Neural cell (in vitro differentiated cells): Measurements from ENCODE around the gene GGTLC1. TPM values are rescaled to one million over a fixed set of nuclear protein-coding genes. Genes with fewer than 3 reads are reported as not detected.

Experiments used
- H2AFZ ChIP-seq: fragments of 200-600, 300-800 bp; sonication (generic), shearing (Covaris generic); 2 replicates; pipeline ENCODE4 v1.6.0; 2014; ENCODE audit warnings: low read depth, mild to moderate bottlenecking, antibody characterized with exemption, low read length, moderate library complexity
- H3F3A ChIP-seq: fragments of 200-600 bp; shearing (Covaris generic); 2 replicates; pipeline ENCODE4 v1.6.1; 2016; ENCODE audit warnings: mild to moderate bottlenecking, moderate library complexity, mixed read lengths, antibody characterized with exemption, low read length; ENCODE audit not compliant: insufficient read depth, poor library complexity, severe bottlenecking
- H3K27ac ChIP-seq: fragments of 200-600, 300-800 bp; sonication (generic), shearing (Covaris generic); 2 replicates; pipeline ENCODE4 v1.5.1; 2014; ENCODE audit warnings: mild to moderate bottlenecking, low read length, moderate library complexity
- H3K27me3 ChIP-seq: fragments of 300-800, 200-600 bp; sonication (generic), shearing (Covaris generic); 2 replicates; pipeline ENCODE4 v1.6.0; 2014; ENCODE audit warnings: mild to moderate bottlenecking, low read depth, low read length, moderate library complexity; ENCODE audit not compliant: insufficient read depth
- H3K36me3 ChIP-seq: fragments of 300-800, 200-600 bp; sonication (generic), shearing (Covaris generic); 2 replicates; pipeline ENCODE4 v1.5.1; 2014; ENCODE audit warnings: mild to moderate bottlenecking, antibody characterized with exemption, low read length, moderate library complexity; ENCODE audit not compliant: insufficient read depth
- H3K4me2 ChIP-seq: fragments of 300-800, 200-600 bp; sonication (generic), shearing (Covaris generic); 2 replicates; pipeline ENCODE4 v1.6.0; 2014; ENCODE audit warnings: mild to moderate bottlenecking, low read length
- H3K4me3 ChIP-seq: fragments of 300-800, 200-600 bp; sonication (generic), shearing (Covaris generic); 2 replicates; pipeline ENCODE4 v1.5.1; 2014; ENCODE audit warnings: mild to moderate bottlenecking, low read length, moderate library complexity
- H3K79me2 ChIP-seq: fragments of 200-600 bp; shearing (Covaris generic); replicated peaks from 2 replicates; pipeline ENCODE4 v1.6.0; 2014; ENCODE audit warnings: mild to moderate bottlenecking, low read length, moderate library complexity; ENCODE audit not compliant: insufficient read depth
- H3K9ac ChIP-seq: fragments of 300-800, 200-600 bp; sonication (generic), shearing (Covaris generic); 2 replicates; pipeline ENCODE4 v1.6.1; 2016; ENCODE audit warnings: mild to moderate bottlenecking, low read length, mixed read lengths
- H3K9me2 ChIP-seq: fragments of 200-600 bp; shearing (Covaris generic); 2 replicates; pipeline ENCODE4 v1.6.1; 2016; ENCODE audit warnings: mild to moderate bottlenecking, low read length, mixed read lengths; ENCODE audit not compliant: insufficient read depth
- H3K9me3 ChIP-seq: fragments of 200-600, 300-800 bp; sonication (generic), shearing (Covaris generic); 2 replicates; pipeline ENCODE4 v1.6.1; 2016; ENCODE audit warnings: mild to moderate bottlenecking, mixed run types, low read length, moderate library complexity, mixed read lengths
- H4K20me1 ChIP-seq: fragments of 200-600 bp; shearing (Covaris generic); 2 replicates; pipeline ENCODE4 v1.6.1; 2016; ENCODE audit warnings: mild to moderate bottlenecking, mixed run types; ENCODE audit not compliant: insufficient read depth
- EP300 ChIP-seq: fragments of 450-650 bp; conservative IDR thresholded peaks from 2 replicates; pipeline ENCODE4 v1.6.1; 2014; ENCODE audit warnings: antibody characterized with exemption, mild to moderate bottlenecking, moderate library complexity; ENCODE audit not compliant: poor library complexity, severe bottlenecking
- EZH2 ChIP-seq: fragments of 200-600, 300-800 bp; shearing (Covaris generic), sonication (generic); IDR thresholded peaks from 2 replicates; pipeline ENCODE4 v1.6.1; 2014; ENCODE audit warnings: antibody characterized with exemption, low read length, borderline replicate concordance, mild to moderate bottlenecking; ENCODE audit not compliant: insufficient read depth, poor library complexity, severe bottlenecking
- MXI1 ChIP-seq: fragments of 450-650 bp; conservative IDR thresholded peaks from 2 replicates; pipeline ENCODE4 v1.6.1; 2014; ENCODE audit warnings: antibody characterized with exemption, mild to moderate bottlenecking; ENCODE audit not compliant: poor library complexity, severe bottlenecking
- POLR2AphosphoS5 ChIP-seq: IDR thresholded peaks from 2 replicates; pipeline ENCODE4 v1.6.1; 2012
- RAD21 ChIP-seq: fragments of 450-650 bp; conservative IDR thresholded peaks from 2 replicates; pipeline ENCODE4 v1.6.1; 2014; ENCODE audit warnings: antibody characterized with exemption, mild to moderate bottlenecking, moderate library complexity
- REST ChIP-seq: IDR thresholded peaks from 2 replicates; pipeline ENCODE4 v1.6.1; 2012; ENCODE audit warnings: borderline replicate concordance
- SMC3 ChIP-seq: fragments of 450-650 bp; conservative IDR thresholded peaks from 2 replicates; pipeline ENCODE4 v1.6.1; 2014; ENCODE audit warnings: antibody characterized with exemption, mild to moderate bottlenecking, moderate library complexity; ENCODE audit not compliant: poor library complexity
- TAF1 ChIP-seq: IDR thresholded peaks from 2 replicates; pipeline ENCODE4 v1.6.1; 2012; ENCODE audit warnings: low read depth
- polyA plus RNA-seq: library from polyadenylated mRNA; depleted of rRNA; stranded (reverse); fragments of >200 nt; gene quantifications from 2 replicates; pipeline ENCODE4 v1.2.3, GENCODE V29; 2014
- TF ChIP-seq, protein P1 (sequence below): fragments of 450-650 bp; IDR thresholded peaks from 2 replicates; pipeline ENCODE4 v1.5.1; 2014; ENCODE audit warnings: antibody characterized with exemption, mild to moderate bottlenecking, moderate library complexity; ENCODE audit not compliant: poor library complexity, severe bottlenecking

The GGTLC1 gene
- polyA plus RNA-seq, 1 donor from 2014 or later, result not detected

DNA sequence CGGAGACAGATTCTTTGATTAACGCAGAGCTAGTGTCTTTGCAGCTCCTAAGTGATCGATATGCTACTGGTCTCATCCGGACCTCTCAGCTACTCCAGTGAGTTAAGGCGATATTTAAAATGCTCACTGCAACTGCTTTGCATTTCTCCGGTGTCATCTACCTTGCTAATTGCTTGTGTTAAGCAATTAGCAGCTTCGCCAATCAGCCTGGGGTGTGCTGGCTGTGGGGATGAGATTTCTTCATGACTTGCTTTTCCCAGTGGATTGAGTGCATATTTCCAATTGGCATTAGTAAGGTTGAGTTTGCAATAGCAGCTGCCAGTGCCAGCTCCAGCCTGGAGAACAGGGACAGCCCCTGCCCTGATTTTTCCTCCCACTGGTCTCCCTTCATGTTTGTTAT lies 18.0 kb upstream of the GGTLC1 start:
- Histone ChIP-seq H3K9me3 (no peaks in the 10 kb centered on the region), H3K79me2 (no peaks in the 10 kb centered on the region)

GRCh38 chr20:24004471-24004870 lies 15.9 kb upstream of the GGTLC1 start:
- H3K4me3 ChIP-seq, result no peak overlapping the region
- no peaks in the 10 kb centered on the region for H3K79me2 ChIP-seq
- no peaks in the 10 kb centered on the region for H3F3A ChIP-seq
- H3K9me3 ChIP-seq, result no peaks in the 10 kb centered on the region
- H3K9me2 ChIP-seq, result no peaks in the 10 kb centered on the region
- no peak overlapping the region for H3K4me2 ChIP-seq
- H3K9ac ChIP-seq, result no peak overlapping the region
- H4K20me1 ChIP-seq, result no peaks in the 10 kb centered on the region
- H2AFZ ChIP-seq, result no peak overlapping the region
- no peak overlapping the region for H3K27ac ChIP-seq
- H3K36me3 ChIP-seq, result no peaks in the 10 kb centered on the region
- H3K27me3 ChIP-seq, result no peaks in the 10 kb centered on the region
- TF ChIP-seq TAF1 (no peak), MXI1 (no peak), EP300 (no peak), REST (no peak), RAD21 (no peak), POLR2AphosphoS5 (no peak), EZH2 (no peak)
- TF ChIP-seq, protein P1, sequence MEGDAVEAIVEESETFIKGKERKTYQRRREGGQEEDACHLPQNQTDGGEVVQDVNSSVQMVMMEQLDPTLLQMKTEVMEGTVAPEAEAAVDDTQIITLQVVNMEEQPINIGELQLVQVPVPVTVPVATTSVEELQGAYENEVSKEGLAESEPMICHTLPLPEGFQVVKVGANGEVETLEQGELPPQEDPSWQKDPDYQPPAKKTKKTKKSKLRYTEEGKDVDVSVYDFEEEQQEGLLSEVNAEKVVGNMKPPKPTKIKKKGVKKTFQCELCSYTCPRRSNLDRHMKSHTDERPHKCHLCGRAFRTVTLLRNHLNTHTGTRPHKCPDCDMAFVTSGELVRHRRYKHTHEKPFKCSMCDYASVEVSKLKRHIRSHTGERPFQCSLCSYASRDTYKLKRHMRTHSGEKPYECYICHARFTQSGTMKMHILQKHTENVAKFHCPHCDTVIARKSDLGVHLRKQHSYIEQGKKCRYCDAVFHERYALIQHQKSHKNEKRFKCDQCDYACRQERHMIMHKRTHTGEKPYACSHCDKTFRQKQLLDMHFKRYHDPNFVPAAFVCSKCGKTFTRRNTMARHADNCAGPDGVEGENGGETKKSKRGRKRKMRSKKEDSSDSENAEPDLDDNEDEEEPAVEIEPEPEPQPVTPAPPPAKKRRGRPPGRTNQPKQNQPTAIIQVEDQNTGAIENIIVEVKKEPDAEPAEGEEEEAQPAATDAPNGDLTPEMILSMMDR, result no peak

More for the DNA sequence above, 18.0 kb upstream of the GGTLC1 start:
- no peaks in the 10 kb centered on the region for H3K9me2 ChIP-seq
- no peaks in the 10 kb centered on the region for H3K27me3 ChIP-seq
- H3F3A ChIP-seq, result no peaks in the 10 kb centered on the region
- H3K4me2 ChIP-seq, result no peak overlapping the region
- H3K36me3 ChIP-seq, result no peaks in the 10 kb centered on the region
- TF ChIP-seq REST (no peak), RAD21 (no peak), TAF1 (no peak), SMC3 (no peak), POLR2AphosphoS5 (no peak), EP300 (no peak), EZH2 (no peak), MXI1 (no peak)
- TF ChIP-seq, protein P1, result no peak
- H4K20me1 ChIP-seq, result no peaks in the 10 kb centered on the region
- H3K4me3 ChIP-seq, result no peak overlapping the region
- no peak overlapping the region for H3K27ac ChIP-seq
- H3K9ac ChIP-seq, result no peak overlapping the region
- H2AFZ ChIP-seq, result no peak overlapping the region
